GM19395 (cell line): ENCODE data around the gene KRTAP16-1.
"Not testable (repeated sequence)": the region's sequence is repeated elsewhere in the genome, so short reads cannot be mapped to it uniquely, and the experiment has no call there.

Experiments
- ATAC-seq: cut with Tn5 transposase; IDR thresholded peaks from one replicate; pipeline ENCODE4 v1.9.1; 2021; ENCODE audit warnings: mild to moderate bottlenecking, moderate library complexity; ENCODE audit not compliant: unreplicated experiment

Gene KRTAP16-1, protein sequence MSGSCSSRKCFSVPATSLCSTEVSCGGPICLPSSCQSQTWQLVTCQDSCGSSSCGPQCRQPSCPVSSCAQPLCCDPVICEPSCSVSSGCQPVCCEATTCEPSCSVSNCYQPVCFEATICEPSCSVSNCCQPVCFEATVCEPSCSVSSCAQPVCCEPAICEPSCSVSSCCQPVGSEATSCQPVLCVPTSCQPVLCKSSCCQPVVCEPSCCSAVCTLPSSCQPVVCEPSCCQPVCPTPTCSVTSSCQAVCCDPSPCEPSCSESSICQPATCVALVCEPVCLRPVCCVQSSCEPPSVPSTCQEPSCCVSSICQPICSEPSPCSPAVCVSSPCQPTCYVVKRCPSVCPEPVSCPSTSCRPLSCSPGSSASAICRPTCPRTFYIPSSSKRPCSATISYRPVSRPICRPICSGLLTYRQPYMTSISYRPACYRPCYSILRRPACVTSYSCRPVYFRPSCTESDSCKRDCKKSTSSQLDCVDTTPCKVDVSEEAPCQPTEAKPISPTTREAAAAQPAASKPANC

DNA sequence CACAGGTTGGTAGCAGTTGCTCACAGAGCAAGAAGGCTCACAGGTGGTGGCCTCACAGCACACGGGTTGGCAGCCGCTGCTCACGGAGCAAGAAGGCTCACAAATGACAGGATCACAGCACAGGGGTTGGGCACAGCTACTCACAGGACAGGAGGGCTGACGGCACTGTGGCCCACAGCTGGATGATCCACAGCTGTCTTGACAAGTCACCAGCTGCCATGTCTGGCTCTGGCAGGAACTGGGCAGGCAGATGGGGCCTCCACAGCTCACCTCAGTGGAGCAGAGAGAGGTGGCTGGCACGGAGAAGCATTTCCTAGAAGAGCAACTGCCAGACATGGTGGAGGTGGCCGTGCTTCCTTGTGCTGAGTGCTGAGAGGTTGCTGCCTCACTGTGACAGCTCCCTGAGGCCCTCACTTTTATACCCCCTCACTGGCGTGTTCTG, at the start of gene KRTAP16-1:
Gene KRTAP16-1 (minus strand): TSS at position 392 of the 442 bp plus-strand sequence. CDS start 56 bp downstream, at position 336.
- no peak for ATAC-seq

DNA sequence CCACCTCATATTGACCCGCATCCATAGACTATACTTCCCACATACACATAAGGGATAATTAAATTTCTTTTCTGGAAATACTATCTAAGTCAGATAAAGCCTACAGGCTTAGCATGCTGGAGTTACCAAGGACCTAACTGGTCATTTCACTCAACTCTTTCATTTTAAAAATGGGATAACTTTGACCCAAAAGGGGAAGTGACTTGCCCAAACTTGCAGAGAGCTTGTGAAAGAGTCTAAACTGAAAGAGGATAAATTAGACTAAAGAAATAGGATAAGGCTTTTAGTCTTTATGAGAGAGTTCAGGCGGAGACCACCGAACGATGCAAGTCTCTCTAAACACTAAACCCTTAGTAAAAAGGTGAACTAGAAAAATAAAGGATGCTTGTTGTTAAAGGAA, 45.4 kb upstream of the KRTAP16-1 start:
- ATAC-seq = no peak

DNA sequence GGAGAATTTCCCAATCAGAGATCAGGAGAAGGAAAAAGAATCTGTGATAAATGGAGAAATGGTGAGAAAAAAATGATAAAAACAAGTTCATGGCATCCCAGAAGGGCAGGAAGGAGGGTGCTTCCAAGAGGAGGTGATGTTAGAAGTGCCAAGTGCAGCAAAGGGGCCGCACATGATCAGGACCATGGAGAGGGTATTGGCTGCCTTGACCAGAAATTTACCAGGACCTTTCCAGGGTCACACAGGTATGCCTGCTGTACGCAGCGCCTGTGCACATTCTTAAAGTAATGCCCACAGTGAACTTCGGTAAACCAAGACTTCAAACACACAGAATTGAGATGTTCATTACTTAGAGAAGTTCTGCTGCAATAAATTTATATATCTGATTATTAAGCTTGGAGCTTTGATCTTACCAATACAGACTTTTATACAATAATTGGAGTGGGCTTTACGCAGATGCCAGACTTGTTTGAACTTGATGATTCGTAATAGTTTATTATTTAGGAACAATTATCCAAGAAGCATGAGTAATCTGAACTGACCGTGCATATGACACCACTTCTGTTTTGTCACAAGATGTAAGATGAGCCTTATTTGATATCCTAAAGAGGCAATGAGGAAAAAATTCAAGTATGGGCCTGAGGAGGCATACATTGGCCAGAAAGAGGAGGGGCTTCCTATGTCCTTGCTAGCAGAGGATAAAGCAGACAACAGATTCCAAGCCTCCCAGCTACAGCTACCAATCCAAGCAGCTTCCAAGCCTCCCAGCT, 43.7 kb upstream of the KRTAP16-1 start:
- no peak for ATAC-seq

DNA sequence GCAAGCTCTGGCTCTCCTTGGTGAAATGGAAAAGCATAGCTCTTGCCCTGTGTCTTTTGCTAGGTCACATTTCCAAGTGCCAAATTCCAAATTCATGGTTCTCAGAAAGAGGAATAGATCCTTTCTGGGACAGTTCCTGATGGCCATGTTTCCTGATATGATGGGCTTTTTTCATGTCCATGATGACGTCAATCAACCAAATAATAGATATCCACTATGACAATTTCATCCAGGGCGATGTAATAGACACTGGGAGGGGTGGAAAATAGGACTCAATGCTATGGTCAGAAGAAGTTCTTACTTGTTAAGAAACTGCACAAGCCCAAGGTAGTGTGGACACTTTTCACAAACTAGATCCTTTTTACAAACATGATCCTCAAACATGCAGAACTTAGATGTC, 42.1 kb upstream of the KRTAP16-1 start:
- ATAC-seq = no peak

DNA sequence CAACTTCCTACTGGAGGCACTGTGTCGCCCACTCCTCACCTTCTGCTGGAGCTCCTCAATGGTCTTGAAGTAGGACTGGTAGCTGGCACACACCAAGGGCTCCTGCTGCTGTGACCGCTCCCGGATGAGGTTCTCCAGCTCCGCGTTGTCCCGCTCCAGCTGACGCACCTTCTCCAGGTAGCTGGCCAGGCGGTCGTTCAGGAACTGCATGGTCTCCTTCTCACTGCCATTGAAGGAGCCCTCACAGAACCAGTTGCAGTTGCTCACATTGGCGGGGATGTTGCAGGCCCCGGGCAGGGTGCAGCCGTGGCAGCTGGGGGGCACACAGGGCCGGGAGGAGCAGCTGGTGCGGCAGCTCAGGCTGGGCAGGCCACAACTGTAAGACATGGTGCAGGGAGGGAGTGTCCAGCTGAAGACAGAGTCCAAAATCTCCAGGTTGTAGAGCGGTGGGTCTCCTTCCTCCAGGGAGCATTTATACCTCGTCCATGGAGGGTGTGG, 41.3 kb upstream of the KRTAP16-1 start, which contains the start of gene KRT33A:
Gene KRT33A (minus strand): TSS at position 448 of the 498 bp plus-strand sequence. CDS start 61 bp downstream, at position 387.
- not testable (repeated sequence) for ATAC-seq

DNA sequence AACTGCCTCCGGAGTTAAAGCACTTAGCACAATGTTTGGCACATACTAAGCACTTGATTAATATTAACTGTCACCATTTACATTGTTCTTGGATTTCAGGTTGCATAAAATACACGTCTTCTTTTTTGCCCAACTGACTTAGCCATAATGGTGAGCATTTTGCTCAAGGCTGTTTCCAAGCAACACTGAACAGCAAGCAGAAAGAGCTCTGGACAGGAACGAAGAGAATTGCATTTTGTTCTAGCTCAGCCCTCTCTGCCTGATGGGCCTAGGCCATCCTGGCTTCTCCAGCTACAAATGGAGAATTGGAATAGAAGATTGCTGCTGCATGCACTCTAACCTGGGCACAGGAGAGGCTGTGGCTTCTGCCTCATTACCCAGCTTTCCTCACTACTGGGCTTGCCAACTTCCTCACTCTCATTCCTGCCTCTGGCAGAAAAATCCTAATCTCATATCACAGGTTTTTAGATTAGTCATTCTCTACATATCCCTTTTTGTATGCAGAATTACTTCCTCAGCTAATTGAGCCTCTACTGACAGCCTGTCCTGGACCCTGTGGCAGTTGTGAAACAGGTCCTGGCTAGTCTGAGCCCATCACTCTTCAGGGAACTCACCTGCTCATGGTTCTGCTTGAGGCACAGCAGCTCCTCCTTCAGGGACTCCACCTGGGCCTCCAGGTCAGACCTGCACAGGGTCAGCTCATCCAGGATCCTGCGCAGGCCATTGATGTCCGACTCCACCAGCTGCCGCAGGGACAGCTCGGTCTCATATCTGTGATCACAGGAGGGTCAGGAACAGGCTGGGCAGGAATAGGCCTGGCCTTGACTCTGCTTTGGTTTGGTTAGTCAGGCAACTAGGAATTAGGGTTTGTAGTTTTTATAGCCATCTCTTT, 39.0 kb upstream of the KRTAP16-1 start:
- ATAC-seq = no peak

DNA sequence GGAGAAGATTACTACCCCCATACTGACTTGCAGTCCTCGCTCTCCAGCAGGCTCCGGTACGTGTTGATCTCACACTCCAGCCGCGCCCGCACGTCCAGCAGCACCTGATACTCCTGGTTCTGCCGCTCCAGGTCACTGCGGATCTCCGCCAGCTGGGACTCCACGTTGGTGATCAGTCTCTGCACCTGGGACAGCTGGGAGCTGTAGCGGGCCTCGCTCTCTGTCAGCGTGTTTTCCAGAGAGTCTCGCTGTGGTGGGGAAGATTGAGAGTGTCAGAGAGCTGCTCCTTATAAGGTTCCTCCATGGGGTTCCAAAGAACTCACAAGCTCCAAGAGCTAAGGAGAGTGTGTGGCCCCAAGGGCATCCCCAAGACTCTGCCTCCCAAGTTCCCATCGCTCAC, 37.3 kb upstream of the KRTAP16-1 start:
- ATAC-seq = not testable (repeated sequence)

DNA sequence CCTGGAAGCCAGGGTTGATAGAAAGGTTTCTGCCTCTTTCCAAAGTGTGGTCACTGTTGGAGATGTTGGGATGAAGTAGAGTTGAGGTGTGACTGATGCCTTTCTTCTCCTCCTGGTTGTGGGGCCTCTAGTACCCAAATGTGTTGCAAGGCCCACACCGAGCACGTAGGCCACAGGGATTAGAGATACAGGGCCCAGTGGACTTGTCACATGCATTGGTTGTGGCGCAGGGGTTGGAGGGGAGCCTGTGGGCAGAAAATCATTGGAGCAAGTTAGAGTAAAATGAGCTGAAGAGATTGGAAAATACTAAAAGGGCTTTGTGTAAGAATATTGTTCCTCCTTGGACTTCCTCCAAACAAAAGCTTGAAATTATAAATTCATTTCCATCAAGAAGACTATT, 36.9 kb upstream of the KRTAP16-1 start:
- no peak for ATAC-seq

DNA sequence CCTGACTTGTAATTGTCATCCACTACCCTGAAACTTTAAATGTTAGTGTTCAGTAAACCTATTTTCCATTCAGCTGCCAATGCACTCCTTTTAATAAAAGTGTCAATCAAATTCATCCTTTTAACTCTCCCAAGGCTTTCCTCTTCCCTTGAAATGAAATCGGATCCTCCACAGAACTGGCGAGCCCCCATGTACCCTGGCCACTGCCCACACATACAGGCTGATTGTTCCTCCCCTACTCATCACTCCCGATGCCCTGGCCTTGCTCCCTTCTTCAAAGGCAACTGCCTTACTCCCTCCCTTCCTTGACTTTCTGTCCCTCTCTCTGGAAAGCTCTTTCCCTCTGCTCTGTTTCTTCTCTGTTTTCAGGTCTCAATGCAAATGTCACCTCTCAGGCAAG, 33.9 kb upstream of the KRTAP16-1 start:
- ATAC-seq = no peak

DNA sequence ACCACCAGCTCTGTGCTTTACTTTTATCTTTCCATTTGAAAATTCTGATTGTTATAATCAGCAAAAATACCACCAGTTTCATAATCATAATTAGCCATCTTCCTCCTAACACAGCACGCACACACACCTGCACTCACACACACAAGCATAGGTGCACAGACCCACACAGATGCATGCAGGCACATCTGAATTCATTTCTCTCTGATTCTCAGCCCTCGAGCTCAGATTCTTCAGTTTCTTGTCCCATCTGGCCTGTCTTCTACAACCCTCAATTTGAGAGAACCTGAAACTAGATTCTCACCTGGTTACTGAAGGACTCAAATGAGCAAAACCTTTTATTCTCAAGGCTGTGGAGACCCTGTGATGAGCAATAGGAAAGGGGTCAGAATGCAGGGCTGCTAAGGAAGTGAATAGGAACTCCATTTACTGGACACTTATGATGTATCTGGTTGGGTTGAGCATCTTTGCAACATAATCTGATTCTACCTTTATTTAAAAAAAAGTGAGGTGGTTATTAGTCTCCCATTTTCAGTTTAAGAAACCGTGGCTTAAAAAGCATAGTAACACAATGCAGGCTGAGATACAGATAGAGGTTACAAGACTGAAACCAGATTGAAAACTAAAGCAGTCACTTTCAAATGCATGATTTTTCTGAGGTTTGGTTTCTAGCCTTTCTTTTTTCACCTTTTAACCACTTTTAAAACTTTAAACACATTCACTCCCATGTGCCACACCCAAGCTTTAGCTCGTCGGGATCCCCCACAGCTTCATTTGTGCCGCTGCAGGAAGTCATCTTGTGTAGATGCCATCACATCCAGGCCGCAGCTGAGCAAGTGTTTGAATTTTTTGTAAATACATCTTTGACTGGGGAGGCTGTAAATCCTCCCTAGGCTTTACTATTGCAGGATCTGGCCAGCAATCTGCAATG, 32.1 kb upstream of the KRTAP16-1 start:
- ATAC-seq = peak; percentile 48

DNA sequence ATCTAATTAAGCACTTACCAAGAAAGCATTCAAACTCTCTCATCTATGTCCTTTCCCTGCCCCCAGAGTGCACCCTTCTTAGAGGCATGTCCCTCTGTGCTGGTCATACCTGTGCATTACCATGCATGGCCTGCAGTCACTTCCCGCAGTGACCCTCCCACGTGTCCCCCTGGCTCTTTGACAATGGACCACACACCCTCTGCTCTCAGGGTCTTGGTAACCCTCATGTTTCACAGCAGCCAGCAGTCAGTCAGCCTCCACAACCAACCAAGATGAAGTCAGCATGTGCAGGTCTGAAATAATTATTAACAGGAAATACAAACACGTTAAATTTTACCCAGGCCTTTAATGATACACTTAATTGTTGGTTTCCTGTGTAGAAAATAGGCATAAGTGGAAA, 31.4 kb upstream of the KRTAP16-1 start:
- no peak for ATAC-seq

DNA sequence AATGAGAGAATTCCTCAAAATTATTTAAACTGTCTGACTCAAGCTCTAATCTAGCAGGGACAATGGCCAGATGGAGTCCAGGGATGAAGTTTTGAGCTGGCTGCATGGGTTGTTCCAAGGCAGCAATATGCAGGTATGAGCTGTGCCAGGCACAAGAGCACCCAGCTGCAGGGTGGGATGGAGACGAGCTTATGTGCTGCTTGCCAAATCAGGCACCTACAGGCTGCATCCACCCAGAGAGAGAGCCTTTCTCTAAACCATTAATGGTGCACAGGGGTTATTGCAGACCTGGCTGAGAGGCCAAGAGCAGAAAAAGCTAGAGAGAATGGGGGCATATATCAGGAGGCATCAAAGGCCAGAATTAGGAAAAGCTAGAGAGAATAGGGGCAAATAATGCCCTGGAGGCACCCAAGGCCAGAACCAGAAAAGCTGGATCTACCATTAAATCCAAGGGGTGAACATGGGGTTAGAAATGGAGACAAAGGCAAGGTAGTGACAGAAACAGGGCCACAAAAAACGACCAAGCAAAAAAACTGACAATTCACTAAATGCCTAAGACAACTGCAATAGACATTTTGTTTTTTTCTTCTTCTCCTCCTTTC, 30.6 kb upstream of the KRTAP16-1 start:
- ATAC-seq = no peak

DNA sequence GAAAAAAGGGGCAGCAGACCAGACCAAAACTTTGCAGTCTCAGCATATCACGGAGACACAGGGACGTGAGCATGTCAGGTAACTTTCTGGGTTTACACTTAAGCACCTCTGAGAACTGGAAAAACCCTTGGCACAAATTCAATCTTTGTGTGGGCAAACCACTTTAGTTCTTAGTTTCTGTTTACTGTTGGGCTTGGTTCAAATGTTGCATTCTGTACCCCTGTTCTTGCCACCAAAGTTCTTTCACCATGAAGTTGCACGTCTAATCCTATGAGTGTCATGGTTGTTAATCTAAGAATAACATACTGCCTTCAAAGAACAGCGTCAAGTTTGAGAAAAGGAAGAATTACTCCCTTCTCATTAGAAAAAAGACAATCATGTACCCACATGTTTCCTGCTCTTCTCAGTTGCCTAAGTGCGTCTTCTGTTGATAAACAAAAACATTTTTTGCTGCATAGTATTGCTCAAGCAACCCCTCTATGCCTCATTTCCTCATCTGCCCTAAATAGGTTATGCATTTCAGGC, 29.9 kb upstream of the KRTAP16-1 start:
- ATAC-seq = no peak

DNA sequence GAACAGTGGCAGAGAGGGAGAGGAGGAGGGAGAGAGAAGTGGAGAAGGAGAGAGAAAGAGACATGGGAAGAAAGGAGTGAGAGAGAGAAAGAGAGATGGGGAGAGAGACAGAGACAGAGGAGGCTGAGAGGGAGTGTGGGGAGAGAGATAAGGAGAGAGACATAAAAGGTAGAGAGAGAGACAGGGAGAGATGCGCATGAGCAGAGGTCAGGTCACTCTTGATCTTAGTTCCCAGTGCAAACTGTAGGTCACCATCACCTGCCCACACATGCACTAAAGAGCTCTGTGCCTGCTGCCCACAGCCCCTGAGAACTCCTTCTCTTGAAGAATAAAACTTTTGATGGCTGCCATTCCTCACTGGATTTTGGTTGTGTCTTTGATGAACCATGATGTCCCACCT, 26.6 kb upstream of the KRTAP16-1 start:
- ATAC-seq = no peak

DNA sequence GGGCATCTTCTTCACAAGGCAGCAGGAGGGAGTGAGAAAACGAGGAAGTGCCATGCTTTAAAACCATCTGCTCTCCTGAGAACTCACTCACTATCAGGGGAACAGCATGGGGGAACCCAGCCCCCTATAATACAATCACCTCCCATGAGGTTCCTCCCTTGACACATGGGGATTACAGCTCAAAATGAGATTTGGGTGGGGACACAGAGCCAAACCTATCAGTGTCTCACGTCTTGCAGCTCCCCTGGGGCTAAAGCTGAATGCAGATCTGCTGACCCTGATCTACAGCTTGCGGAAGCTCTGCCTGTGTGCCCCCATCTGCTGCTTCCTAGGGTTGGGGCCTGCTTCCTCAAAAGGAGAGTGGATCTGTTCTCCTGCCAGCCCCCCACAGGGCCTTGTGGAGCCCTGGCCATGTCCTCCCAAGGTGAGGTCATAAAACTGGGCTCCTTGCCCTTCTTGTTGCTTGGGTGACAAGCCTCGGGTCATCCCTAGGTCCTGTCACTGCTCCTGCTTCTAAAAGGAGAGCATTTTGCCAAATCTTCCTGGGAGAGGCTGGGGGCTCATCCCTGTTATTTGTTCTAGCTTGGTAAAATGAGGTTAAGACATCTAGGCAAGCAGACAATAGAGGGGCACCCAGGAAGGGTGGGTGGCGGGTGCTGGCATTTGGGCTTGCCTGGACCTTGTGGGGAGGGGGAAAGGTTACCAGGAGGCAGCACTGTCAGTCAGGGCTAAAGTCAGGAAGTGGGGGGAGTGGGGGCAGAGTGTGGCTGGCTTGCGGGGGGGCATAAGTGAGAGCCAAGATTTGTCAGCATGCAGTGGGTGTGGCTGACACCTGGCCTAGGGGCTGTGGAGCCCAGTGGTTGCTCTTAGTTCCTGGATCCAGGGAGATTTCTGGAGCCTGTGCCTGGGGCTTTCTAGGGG, 25.5 kb upstream of the KRTAP16-1 start:
- no peak for ATAC-seq

DNA sequence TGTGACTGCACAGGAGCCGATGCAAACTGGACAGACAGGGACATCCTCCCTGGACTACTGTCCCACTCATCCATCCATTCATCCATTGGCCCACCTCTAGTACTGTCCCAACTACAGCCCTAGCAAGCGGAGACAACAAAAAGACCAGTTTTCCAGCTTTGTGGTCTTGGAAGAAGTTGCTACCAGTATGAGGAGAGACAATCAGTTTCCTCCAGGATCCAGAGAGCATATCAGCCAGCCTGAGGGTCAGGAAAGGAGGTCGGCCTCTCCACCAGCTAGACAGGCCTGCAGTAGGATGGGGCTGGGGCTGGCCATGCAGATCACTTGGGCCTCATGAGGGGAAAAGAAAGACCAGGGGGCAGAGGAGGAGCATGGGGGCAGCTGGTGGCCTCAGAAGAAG, 24.7 kb upstream of the KRTAP16-1 start:
- no peak for ATAC-seq

DNA sequence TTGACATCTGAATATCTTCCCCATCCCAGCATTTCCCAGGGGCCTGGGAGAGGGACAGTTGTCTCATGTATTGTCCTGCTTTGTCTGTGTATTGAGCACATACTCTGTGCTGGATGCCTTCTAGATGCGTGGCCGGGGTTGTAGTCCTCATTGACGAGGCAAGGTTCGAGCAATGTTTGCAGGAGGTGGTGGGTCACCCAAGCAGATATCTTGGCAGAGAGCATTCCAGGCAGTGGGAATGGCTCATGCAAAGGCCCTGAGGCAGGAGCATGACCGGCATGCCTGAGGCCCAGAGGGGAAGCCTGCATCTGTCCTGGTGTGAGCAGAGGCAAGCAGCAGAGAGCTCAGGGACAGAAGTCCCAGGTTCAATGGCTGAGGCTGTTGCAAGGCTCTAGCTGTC, 24.0 kb upstream of the KRTAP16-1 start:
- no peak for ATAC-seq

DNA sequence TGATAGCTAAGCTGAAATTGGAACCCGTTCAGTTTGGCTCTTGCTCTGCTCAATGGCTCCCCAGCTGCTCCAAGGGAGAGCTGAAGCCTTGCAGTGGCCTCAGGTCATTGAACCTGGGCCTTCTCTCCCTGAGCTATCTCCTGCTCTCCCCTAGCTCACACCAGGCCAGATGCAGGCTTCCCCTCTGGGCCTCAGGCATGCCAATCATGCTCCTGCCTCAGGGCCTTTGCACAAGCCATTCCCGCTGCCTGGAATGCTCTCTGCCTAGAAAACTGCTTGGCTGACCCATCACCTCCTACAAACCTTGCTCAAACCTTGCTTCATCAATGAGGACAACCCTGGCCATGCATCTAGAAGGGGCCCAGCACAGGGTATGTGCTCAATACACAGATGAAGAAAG, 23.1 kb upstream of the KRTAP16-1 start:
- no peak for ATAC-seq
